ENCODE results near the gene STEEP1. TPM values are rescaled to one million over a fixed set of nuclear protein-coding genes. Genes with fewer than 3 reads are reported as not detected.

Gene STEEP1
- total RNA-seq, 1 donor from 2014 or later, result 26.5 TPM

DNA sequence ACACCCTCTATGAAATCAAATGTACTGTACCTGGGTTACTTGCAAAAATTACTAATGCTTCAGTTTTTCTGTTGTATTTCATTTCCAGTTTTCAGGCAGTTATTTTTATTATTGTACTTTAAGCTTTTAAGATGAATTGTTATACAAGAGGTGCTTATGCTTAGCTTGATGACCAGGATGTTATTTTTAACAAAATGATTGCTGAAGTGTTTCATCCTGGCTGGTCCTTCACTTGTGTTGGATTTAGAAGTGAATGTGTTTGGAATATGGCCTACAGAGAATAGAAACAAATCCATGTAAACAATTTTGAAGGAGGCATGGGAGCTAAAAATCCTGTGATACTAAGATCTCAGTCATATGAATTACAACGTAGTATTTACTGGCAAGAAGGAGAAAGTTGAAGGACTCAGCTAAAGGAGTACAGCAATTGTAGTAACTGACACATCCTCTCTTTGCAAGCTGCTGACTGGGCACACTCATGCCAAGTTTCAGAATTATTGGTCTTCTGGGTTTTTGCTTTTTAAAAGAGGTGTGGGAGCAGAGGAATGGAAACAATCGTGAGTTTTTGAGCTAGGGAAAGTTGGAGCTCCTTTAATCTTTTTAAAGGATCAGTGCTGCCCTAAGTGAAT lies 18.3 kb upstream of the STEEP1 start:
- Histone ChIP-seq H3K27me3 (no peaks in the 10 kb centered on the region), H3K4me1 (no peaks in the 10 kb centered on the region), H3K27ac (no peak overlapping the region), H3K36me3 (no peaks in the 10 kb centered on the region), H3K9me3 (no peaks in the 10 kb centered on the region), H3K4me3 (no peak overlapping the region)
- intact Hi-C loops (cut with DNase I), result no loop called here
- TF ChIP-seq, protein P1, sequence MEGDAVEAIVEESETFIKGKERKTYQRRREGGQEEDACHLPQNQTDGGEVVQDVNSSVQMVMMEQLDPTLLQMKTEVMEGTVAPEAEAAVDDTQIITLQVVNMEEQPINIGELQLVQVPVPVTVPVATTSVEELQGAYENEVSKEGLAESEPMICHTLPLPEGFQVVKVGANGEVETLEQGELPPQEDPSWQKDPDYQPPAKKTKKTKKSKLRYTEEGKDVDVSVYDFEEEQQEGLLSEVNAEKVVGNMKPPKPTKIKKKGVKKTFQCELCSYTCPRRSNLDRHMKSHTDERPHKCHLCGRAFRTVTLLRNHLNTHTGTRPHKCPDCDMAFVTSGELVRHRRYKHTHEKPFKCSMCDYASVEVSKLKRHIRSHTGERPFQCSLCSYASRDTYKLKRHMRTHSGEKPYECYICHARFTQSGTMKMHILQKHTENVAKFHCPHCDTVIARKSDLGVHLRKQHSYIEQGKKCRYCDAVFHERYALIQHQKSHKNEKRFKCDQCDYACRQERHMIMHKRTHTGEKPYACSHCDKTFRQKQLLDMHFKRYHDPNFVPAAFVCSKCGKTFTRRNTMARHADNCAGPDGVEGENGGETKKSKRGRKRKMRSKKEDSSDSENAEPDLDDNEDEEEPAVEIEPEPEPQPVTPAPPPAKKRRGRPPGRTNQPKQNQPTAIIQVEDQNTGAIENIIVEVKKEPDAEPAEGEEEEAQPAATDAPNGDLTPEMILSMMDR (IDR thresholded peaks at IDR 0.05), result no peak
- TF ChIP-seq POLR2A (IDR thresholded peaks at IDR 0.05), result no peak
- no peak for TF ChIP-seq POLR2AphosphoS5 (IDR thresholded peaks at IDR 0.05; ENCODE audit: insufficient read depth in 1 of 2, low read depth in 1 of 2)
- no peak for DNase-seq (ENCODE audit: extremely low spot score in 2 of 2)

DNA sequence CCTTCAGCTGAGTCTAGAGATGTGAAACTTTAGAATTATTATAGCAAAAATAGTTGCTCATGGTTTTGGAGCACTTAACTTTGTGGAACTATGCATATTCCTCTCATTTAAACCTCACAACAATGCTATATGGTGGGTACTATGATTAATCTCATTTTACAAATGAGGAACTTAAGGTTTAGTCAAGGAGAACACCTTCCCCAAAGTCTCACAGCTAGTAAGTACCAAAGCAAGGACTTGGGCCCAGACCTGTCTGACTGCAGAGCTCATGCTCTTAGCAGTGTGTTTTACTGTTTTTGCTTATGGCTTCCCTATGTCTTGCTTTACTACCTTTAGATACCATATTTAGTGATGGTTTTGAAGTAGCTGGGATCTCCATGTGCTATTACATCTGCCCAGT lies 14.2 kb upstream of the STEEP1 start:
- Histone ChIP-seq H3K4me1 (peaks cover 9% of the 10 kb centered on the region), H3K36me3 (no peaks in the 10 kb centered on the region), H3K9me3 (no peaks in the 10 kb centered on the region), H3K4me3 (no peak overlapping the region), H3K27ac (no peak overlapping the region), H3K27me3 (no peaks in the 10 kb centered on the region)
- intact Hi-C loops (cut with DNase I), result no loop called here
- no peak for DNase-seq (ENCODE audit: extremely low spot score in 2 of 2)
- TF ChIP-seq POLR2A (IDR thresholded peaks at IDR 0.05) (no peak), POLR2AphosphoS5 (IDR thresholded peaks at IDR 0.05; ENCODE audit: insufficient read depth in 1 of 2, low read depth in 1 of 2) (no peak)
- TF ChIP-seq, protein P1 (IDR thresholded peaks at IDR 0.05), result no peak

- Histone ChIP-seq H3K27me3 (no peaks in the 10 kb centered on the region), H3K4me3 (peak within 1 kb of the TSS; percentile 63 to 65), H3K27ac (peak within 1 kb of the TSS; percentile 92), H3K9me3 (no peaks in the 10 kb centered on the region), H3K36me3 (no peaks in the 10 kb centered on the region), H3K4me1 (peaks cover 9% of the 10 kb centered on the region)
- TF ChIP-seq, protein P1 (IDR thresholded peaks at IDR 0.05), result peak in 1 of 3 experiments; percentile 19
- TF ChIP-seq POLR2A (IDR thresholded peaks at IDR 0.05) (peak in 1 of 2 donors; percentile 63), POLR2AphosphoS5 (IDR thresholded peaks at IDR 0.05; ENCODE audit: insufficient read depth in 1 of 2, low read depth in 1 of 2) (peak; percentile 7 to 90)
- intact Hi-C loops (cut with DNase I), result no loop called here
- peak in 1 of 2 donors; percentile 92 for DNase-seq (ENCODE audit: extremely low spot score in 2 of 2)
These were observed 9.4 kb upstream of the STEEP1 start, which contains the start of gene UBE2A for GRCh38 chrX:119574394-119575266. UBE2A (plus strand) TSS chrX:119574563; CDS start chrX:119574712, 149 bp downstream.

DNA sequence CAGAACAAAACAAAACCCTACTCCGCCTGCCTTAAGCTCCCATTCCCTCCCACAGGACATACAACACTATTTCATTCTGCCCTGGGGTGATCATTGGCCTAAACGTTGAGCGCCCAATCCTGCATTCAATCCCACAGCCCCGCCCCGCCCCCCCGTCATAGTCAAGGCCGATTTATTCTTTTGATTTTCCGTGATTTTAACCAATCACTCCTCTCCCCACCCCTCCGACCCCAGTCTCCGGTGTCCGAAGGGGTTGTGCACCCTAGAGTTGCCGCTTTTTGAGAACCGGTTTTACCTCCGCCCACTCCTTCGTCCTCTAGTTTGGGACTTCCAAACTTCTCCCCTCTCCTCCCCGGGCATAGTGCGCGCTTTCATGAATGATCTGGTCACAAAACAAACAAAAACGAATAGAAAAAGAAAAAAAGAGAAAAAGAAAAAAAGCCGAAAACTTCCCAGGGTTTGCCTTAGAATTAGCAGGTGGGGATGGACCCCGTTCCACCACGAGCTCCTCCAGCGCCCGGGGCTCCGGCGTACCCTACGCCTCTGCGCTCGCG lies 8.7 kb upstream of the STEEP1 start:
- no peaks in the 10 kb centered on the region for H3K36me3 ChIP-seq
- H3K9me3 ChIP-seq, result no peaks in the 10 kb centered on the region
- H3K4me1 ChIP-seq, result peaks cover 9% of the 10 kb centered on the region
- TF ChIP-seq POLR2AphosphoS5 (IDR thresholded peaks at IDR 0.05; ENCODE audit: insufficient read depth in 1 of 2, low read depth in 1 of 2), result peak in 1 of 2 donors; percentile 8
- TF ChIP-seq, protein P1 (IDR thresholded peaks at IDR 0.05), result no peak
- DNase-seq (ENCODE audit: extremely low spot score in 2 of 2), result no peak
- intact Hi-C loops (cut with DNase I), result no loop called here
- H3K4me3 ChIP-seq, result peak overlapping the region; percentile 63 to 65
- H3K27ac ChIP-seq, result peak overlapping the region; percentile 92
- H3K27me3 ChIP-seq, result no peaks in the 10 kb centered on the region
